ENCODE data around the gene ZFP3. TPM values are rescaled to one million over a fixed set of nuclear protein-coding genes. Genes with fewer than 3 reads are reported as not detected.
"Not testable (repeated sequence)": the region's sequence is repeated elsewhere in the genome, so short reads cannot be mapped to it uniquely, and the experiment has no call there.

ZFP3 gene
- total and polyA plus RNA-seq, 2 experiments from 2014 or later = 0.23 to 0.24 TPM

DNA sequence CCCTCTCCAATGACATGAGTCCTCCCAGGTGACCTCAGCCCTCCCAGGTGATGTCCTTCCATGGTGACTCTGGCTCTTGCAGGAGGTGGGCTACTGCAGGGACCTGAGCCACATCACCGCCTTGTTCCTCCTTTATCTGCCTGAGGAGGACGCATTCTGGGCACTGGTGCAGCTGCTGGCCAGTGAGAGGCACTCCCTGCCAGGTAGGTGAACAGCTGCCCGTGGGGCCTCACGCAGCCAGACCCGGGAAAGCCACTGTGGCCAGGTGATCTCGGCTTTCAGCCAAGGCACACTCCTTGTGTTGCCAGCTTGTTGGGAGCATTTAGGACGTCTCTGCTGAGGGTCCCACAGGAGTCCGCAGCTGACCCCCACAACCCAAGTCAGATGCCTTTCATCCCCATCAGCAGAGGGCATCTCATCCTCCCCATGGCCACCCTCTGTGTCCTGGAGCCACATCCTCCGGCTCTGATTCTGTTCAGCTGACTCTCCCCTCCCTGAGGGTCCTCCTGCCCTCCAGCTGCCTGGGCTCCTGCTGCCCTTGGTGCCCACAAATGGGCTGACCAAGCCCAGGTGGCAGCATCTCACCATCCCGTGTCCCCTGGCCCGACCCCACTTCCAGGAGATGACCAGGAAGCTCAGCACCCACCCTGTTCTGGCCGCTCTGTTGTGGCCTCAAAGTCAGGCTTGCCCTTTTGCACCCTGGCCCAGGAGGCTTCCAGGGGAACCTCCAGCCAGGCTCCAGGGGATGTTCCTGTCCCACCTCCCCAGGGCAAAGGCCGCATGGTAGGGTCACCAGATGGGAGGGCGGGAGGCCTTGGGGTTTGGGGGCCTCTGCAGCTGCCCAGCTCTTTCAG lies 57.7 kb downstream of the ZFP3 start:
- Histone ChIP-seq H2AFZ (no peak overlapping the region), H3K36me3 (replicated peaks; ENCODE audit: insufficient read depth, low read depth) (no peaks in the 10 kb centered on the region), H3K9me2 (replicated peaks; ENCODE audit: insufficient read depth) (no peaks in the 10 kb centered on the region), H3K4me1 (ENCODE audit: insufficient read depth) (no peaks in the 10 kb centered on the region), H3K4me3 (no peak overlapping the region), H3K9me3 (ENCODE audit: low read depth) (no peaks in the 10 kb centered on the region), H3K27ac (no peak overlapping the region), H3K4me2 (no peak overlapping the region), H3K79me2 (no peaks in the 10 kb centered on the region), H3K27me3 (no peaks in the 10 kb centered on the region), H4K20me1 (ENCODE audit: insufficient read depth, poor library complexity, severe bottlenecking) (no peaks in the 10 kb centered on the region)
- 93% methylated on average over 14 of the region's 14 CpGs for WGBS (ENCODE audit: low lambda C conversion rate, missing lambda C conversion rate)
- TF ChIP-seq EZH2 (IDR thresholded peaks at IDR 0.05; ENCODE audit: borderline replicate concordance) (no peak), EZH2phosphoT487 (IDR thresholded peaks at IDR 0.05; ENCODE audit: low read depth, severe bottlenecking, unreplicated experiment) (no peak)
- TF ChIP-seq, protein P1, sequence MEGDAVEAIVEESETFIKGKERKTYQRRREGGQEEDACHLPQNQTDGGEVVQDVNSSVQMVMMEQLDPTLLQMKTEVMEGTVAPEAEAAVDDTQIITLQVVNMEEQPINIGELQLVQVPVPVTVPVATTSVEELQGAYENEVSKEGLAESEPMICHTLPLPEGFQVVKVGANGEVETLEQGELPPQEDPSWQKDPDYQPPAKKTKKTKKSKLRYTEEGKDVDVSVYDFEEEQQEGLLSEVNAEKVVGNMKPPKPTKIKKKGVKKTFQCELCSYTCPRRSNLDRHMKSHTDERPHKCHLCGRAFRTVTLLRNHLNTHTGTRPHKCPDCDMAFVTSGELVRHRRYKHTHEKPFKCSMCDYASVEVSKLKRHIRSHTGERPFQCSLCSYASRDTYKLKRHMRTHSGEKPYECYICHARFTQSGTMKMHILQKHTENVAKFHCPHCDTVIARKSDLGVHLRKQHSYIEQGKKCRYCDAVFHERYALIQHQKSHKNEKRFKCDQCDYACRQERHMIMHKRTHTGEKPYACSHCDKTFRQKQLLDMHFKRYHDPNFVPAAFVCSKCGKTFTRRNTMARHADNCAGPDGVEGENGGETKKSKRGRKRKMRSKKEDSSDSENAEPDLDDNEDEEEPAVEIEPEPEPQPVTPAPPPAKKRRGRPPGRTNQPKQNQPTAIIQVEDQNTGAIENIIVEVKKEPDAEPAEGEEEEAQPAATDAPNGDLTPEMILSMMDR (IDR thresholded peaks at IDR 0.05; ENCODE audit: poor library complexity) = no peak
- DNase-seq (ENCODE audit: low spot score) = no peak

DNA sequence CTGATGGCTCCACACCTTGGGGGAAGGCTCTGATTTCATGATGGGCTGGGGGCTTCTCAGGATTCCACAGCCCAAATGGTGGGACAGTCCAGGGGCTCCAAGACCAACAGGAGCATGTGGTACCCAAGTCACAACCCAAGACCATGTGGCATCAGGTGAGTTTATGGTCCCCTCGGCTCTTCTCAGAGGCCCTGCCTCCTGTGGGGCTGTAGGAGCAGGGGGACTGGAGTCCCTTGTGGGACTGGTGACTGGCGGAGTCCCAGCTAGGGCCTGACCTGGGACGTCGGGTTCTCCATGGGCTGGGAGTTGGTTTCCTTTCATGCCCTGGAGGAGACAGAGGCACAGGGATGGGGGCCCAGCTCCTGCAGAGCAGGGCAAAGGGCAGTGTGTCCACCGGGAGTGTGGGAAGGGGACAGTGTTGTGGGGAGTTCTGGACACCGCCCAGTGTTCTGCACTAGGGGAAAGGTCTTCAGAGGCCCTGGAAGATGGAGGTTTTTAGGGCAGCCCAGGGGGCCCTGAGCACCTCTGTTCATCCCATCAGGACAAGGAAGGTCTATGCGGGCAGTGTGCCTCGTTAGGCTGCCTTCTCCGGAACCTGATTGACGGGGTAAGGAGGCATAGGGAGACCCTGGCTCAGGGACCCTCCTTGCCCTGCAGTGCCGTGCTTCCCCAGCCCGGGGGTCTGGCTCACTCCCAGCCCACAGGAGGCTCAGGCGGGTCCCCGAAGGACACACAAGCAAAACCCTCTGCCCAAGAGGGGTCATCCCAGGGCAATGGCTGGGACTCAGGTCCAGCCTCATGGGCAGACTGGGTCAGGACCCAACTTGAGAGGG lies 58.5 kb downstream of the ZFP3 start:
- H3K27me3 ChIP-seq; H4K20me1 ChIP-seq (ENCODE audit: insufficient read depth, poor library complexity, severe bottlenecking); H3K4me1 ChIP-seq (ENCODE audit: insufficient read depth); H3K27ac ChIP-seq; H3K79me2 ChIP-seq; H3K9me3 ChIP-seq (ENCODE audit: low read depth); H3K36me3 ChIP-seq (replicated peaks; ENCODE audit: insufficient read depth, low read depth); H3K4me2 ChIP-seq; DNase-seq (ENCODE audit: low spot score); H2AFZ ChIP-seq; H3K4me3 ChIP-seq; H3K9me2 ChIP-seq (replicated peaks; ENCODE audit: insufficient read depth): not testable (repeated sequence)
- 87% methylated on average over 14 of the region's 14 CpGs for WGBS (ENCODE audit: low lambda C conversion rate, missing lambda C conversion rate)

DNA sequence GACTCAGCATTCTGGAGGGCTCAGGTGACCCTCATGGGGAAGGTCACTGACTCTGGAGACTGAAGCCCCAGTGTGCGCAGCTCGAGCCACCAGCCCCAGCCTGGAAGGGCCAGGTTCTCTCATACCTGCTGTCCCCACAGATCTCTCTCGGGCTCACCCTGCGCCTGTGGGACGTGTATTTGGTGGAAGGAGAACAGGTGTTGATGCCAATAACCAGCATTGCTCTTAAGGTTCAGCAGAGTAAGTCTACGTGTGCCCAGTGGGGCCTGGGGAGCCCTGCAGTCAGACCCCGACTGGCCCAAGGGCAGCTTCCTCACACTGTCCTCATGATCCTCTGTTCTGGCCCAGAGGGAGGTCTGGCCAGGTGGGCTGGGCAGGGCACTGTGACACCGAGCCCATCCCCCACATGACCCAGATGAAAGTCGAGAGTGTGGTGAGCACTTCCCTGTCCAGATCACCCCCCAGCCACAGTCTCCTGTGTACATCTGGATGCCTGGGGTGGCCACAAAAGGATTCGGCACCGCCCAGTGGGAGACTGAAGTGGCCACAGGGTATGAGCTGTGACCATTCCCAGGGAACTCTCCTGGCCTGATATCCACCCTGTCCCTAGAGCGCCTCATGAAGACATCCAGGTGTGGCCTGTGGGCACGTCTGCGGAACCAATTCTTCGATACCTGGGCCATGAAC lies 59.4 kb downstream of the ZFP3 start:
- not testable (repeated sequence) for H3K27me3 ChIP-seq; H3K9me3 ChIP-seq (ENCODE audit: low read depth); H3K36me3 ChIP-seq (replicated peaks; ENCODE audit: insufficient read depth, low read depth); H3K27ac ChIP-seq; H3K79me2 ChIP-seq; H3K9me2 ChIP-seq (replicated peaks; ENCODE audit: insufficient read depth); H3K4me3 ChIP-seq; H3K4me2 ChIP-seq; H4K20me1 ChIP-seq (ENCODE audit: insufficient read depth, poor library complexity, severe bottlenecking); DNase-seq (ENCODE audit: low spot score); H2AFZ ChIP-seq; H3K4me1 ChIP-seq (ENCODE audit: insufficient read depth)
- 95% methylated on average over 14 of the region's 15 CpGs for WGBS (ENCODE audit: low lambda C conversion rate, missing lambda C conversion rate)

DNA sequence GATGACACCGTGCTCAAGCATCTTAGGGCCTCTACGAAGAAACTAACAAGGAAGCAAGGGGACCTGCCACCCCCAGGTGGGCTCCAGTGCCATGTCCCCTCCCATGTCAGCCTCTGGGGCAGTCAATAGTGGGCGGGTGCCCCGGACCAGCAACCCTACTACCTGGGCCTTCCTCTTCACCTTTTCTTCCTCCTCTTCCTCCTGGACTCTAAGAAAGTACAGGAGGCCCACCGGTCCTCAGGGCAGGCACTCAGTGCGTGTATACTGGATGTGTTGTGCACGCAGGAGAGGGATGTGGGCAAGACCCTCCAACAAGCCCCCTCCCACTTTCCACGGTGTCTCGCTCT lies 59.9 kb downstream of the ZFP3 start:
- DNase-seq (ENCODE audit: low spot score); H4K20me1 ChIP-seq (ENCODE audit: insufficient read depth, poor library complexity, severe bottlenecking); H3K9me2 ChIP-seq (replicated peaks; ENCODE audit: insufficient read depth); H3K9me3 ChIP-seq (ENCODE audit: low read depth); H3K4me3 ChIP-seq; H3K79me2 ChIP-seq; H3K4me2 ChIP-seq; H2AFZ ChIP-seq; H3K4me1 ChIP-seq (ENCODE audit: insufficient read depth); H3K36me3 ChIP-seq (replicated peaks; ENCODE audit: insufficient read depth, low read depth); H3K27me3 ChIP-seq; H3K27ac ChIP-seq: not testable (repeated sequence)
- 98% methylated on average over 9 of the region's 9 CpGs for WGBS (ENCODE audit: low lambda C conversion rate, missing lambda C conversion rate)

Data from hepatocyte (in vitro differentiated cells).